K562 (cell line): ENCODE data around the gene POLD1. TPM values are rescaled to one million over a fixed set of nuclear protein-coding genes. Genes with fewer than 3 reads are reported as not detected.
A peak's percentile ranks its signal among the peaks of the same experiment; 100 is the strongest.

Experiments
- CBFA2T3 ChIP-seq: fragments of 450-650 bp; IDR thresholded peaks from 2 replicates; pipeline ENCODE4 v1.6.1; 2017
- EGR1 ChIP-seq: fragments of 450-650 bp; conservative IDR thresholded peaks from 2 replicates; pipeline ENCODE4 v1.6.1; 2017; ENCODE audit warnings: mild to moderate bottlenecking
- HNRNPLL ChIP-seq: fragments of 200-400 bp; formaldehyde crosslinking; IDR thresholded peaks from 2 replicates; pipeline ENCODE4 v1.6.1; 2017; ENCODE audit warnings: low read length, low read depth, mild to moderate bottlenecking; ENCODE audit not compliant: poor library complexity, severe bottlenecking
- NFE2 ChIP-seq: IDR thresholded peaks from 2 replicates; pipeline ENCODE4 v1.6.1; 2014; ENCODE audit warnings: antibody characterized with exemption, low read depth
- NFRKB ChIP-seq: fragments of 450-650 bp; IDR thresholded peaks from 2 replicates; pipeline ENCODE4 v1.6.1; 2016; ENCODE audit warnings: low read depth
- POLR2AphosphoS5 ChIP-seq: IDR thresholded peaks from 2 replicates; pipeline ENCODE4 v1.6.1; 2011; ENCODE audit warnings: mild to moderate bottlenecking, low read depth, low read length, moderate library complexity; ENCODE audit not compliant: control insufficient read depth, insufficient read depth
- SMARCE1 ChIP-seq: fragments of 450-650 bp; IDR thresholded peaks from 2 replicates; pipeline ENCODE4 v1.7.1; 2016; ENCODE audit warnings: mild to moderate bottlenecking
- TCF7 ChIP-seq: sonication (generic); IDR thresholded peaks from 2 replicates; pipeline ENCODE4 v1.6.1; 2016; ENCODE audit warnings: antibody characterized with exemption, borderline replicate concordance
- ZBTB2 ChIP-seq: fragments of 450-650 bp; IDR thresholded peaks from 2 replicates; pipeline ENCODE4 v1.6.1; 2016; ENCODE audit warnings: antibody characterized with exemption
- polyA plus RNA-seq, 8 experiments: library from polyadenylated mRNA; depleted of rRNA in 4 of 8; stranded (reverse) in 5 of 8; unstranded in 3 of 8; fragments of >200 nt; fragmentation: Nextera tagmentation in 2 of 8; fragmentation: Illumina TruSeq in 1 of 8; extraction: Ambion mirVana in 2 of 8; extraction: Trizol in 1 of 8; gene quantifications; 2 replicates each; pipeline versions ENCODE4 v1.2.1 to v1.2.3, GENCODE V29; 2011 to 2014; ENCODE audit warnings: inconsistent platforms in 1 of 8, missing spikeins in 1 of 8
- total RNA-seq, 7 experiments: library from RNA; depleted of rRNA in 6 of 7; stranded (reverse); fragments of >200 nt in 6 of 7; fragmentation: Illumina TruSeq in 2 of 7; extraction: Trizol in 2 of 7; gene quantifications; 2 replicates each; pipeline versions ENCODE4 v1.2.1 to v1.2.3, GENCODE V29; 2011 to 2021; ENCODE audit warnings: low replicate concordance in 1 of 7

POLD1 gene
- total and polyA plus RNA-seq, 9 of the 15 experiments (the other 6 are each of a cell fraction or from before 2014, with no cell fraction given) = 1.3 to 312 (median 47.8) TPM

GRCh38 chr19:50384685-50385535, 763 bp downstream of the POLD1 start (continued):
- TF ChIP-seq EGR1 (peak; percentile 67), POLR2AphosphoS5 (0 out of 2 replicates have a peak, but pooled peaks have one; percentile 16), CBFA2T3 (peak; percentile 21; the same call in 1 of the 2 replicates), ZBTB2 (peak; percentile 56; the same call in 1 of the 2 replicates), TCF7 (no peak), NFRKB (no peak), NFE2 (no peak), SMARCE1 (0 out of 2 replicates have a peak, but pooled peaks have one; percentile 31), HNRNPLL (peak; percentile 18)
- TF ChIP-seq, all 486 proteins: peak for 29
